GM21447 (cell line): ENCODE results near the gene ACTL7A.
"Not testable (repeated sequence)": the region's sequence is repeated elsewhere in the genome, so short reads cannot be mapped to it uniquely, and the experiment has no call there.

Experiments used
- ATAC-seq: cut with Tn5 transposase; IDR thresholded peaks from one replicate; pipeline ENCODE4 v1.9.1; 2021; ENCODE audit not compliant: unreplicated experiment

ACTL7A gene

GRCh38 chr9:108876425-108876824 lies 14.4 kb downstream of the ACTL7A start:
- no peak for ATAC-seq

GRCh38 chr9:108877524-108877923 lies 15.5 kb downstream of the ACTL7A start:
- ATAC-seq, result no peak

DNA sequence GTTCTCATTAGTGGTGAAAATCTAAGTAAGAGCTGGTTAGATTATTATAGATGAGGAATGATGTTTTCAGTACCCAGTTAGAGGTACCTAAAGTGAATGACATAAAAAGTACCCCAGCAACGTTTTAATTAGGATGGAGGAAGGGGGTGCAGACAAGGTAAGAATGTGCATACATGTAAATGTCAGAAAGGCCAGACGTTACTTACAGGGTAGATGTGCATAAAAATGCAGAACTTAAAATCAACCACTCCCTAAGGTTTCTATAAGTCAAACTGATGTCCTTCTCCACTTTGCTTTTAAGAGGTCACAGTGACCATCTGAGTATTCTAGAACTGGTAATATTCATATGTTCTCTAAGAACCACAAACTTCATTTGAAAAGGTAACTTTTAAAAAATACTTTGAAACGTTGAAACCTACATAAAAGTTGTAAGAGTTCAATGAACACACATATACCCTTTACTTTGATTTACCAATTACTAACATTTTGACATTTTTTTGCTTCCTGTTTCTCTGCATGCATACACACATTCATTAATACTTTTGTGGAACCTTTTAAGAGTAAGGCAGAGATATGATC lies 18.8 kb downstream of the ACTL7A start:
- no peak for ATAC-seq

- no peak for ATAC-seq
Measured at GRCh38 chr9:108882052-108882888, 20.2 kb downstream of the ACTL7A start.

DNA sequence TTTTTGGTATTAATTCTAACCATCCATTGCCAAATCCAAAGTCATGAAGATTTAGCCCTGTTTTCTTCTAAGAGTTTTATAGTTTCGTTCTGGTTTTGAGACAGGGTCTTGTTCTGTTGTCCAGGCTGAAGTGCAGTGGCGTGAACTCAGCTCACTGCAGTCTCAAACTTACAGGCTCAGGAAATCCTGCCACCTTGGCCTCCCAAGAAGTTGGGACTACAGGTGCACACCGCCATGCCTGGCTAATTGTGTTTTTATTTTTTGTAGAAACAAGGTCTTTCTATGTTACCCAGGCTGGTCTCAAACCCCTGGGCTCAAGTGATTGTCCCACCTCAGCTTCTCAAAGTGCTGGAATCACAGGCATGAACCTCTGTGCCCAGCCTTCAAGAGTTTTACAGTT lies 21.0 kb downstream of the ACTL7A start:
- no peak for ATAC-seq

DNA sequence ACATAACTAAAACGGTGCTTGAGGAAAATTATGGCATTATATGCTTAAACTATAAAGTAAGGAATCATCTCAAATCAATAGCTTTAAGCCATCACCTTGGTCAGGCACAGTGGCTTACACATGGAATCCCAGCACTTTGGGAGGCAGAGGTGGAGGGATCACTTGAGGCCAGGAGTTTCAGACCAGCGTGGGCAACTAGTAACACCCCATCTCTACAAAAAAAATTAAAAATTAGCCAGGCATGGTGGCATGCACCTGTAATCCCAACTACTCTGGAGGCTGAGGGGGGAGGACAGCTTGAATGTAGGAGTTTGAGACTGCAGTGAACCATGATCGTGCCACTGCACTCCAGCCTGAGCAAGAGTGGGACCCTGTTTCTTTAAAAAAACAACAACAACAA lies 22.6 kb downstream of the ACTL7A start:
- no peak for ATAC-seq

GRCh38 chr9:108885643-108886348 lies 23.7 kb downstream of the ACTL7A start:
- ATAC-seq, result peak; percentile 99

DNA sequence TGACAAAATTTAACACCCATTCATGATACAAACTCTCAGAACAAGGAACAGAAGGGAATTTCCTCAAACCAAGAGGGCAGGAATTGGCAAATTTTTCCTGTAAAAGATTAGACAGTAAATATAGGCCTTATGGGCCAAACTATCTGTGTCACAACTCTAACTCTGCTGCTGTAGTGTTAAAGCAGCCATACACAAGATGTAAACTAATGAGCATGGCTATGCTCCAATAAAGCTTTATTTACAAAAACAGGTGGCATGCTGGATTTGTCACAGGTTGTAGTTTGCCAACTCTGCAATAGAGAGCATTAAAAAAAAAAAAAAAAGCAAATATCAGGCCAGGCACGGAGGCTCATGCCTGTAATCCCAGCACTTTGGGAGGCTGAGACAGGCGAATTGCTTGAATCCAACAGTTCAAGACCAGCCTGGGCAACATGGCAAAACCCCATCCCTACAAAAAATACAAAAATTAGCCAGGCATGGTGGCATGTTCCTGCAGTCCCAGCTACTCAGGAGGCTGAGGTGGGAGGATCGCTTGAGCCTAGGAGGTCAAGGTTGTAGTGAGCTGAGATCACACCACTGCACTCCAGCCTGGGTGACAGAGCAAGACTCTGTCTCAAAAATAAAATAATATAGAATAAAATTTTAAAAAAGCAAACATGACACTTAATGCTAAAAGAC lies 24.7 kb downstream of the ACTL7A start:
- not testable (repeated sequence) for ATAC-seq

- ATAC-seq, result no peak
Measured at GRCh38 chr9:108889649-108890067, 27.6 kb downstream of the ACTL7A start.

DNA sequence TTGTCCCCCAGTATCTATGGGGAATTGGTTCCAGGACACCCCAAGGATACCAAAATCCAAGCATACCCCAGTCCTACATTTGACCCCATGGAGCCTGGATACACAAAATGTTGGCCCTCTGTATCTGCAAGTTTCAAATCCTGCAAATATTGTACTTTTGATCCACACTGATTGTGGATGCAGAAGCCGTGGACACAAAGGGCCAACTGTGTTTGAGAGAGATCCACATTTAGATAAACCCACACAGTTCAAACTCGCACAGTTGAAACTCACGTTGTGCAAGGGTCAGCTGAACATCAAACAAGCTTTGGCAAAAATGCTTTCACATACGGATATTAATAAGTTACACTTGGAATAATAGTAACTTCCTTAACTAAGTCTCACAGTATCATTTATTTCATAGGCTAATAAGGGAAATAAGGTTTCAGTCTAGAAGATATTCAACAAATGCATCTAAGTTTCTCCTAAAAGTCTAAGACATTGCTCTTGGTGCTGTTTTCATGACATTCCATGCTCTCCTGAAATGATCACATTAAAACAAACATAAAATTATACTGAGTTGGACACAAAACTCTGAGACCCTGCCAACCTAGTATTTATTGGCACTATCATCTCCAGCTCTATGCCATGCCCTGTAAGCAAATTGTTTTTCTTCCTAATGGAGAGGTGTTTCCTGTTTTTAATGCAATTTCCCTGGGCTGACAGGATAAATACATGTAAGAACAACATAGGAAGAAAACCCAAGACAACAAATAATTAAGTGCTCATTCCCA lies 32.3 kb downstream of the ACTL7A start:
- no peak for ATAC-seq

GRCh38 chr9:108897324-108898096 lies 35.4 kb downstream of the ACTL7A start:
- ATAC-seq, result no peak

DNA sequence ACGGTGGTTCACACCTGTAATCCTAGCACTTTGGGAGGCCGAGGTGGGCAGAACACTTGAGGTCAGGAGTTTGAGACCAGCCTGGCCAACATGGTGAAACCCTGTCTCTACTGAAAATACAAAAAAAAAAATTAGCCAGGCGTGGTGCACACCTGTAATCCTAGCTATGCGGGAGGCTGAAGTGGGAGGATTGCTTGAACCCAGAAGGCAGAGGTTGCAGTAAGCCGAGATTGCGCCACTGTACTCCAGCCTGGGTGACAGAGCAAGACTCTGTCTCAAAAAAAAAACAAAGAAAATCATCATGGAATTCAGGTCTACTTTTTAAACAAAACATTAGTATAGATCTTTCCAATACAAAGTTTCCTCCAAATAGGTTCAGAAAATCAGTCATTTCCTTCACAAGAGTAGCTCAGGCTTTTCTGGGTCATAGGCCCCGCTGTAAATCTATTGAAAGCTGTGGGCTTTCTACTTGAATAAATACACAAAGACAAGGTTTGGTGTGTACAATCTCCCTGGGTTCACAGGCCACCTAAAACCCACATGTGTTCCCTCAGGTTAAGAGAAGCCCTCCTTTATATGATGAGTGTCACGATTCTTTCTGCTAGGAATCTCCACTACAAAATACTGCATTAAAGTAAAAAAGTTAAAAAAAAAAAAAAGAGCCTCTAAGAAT lies 37.1 kb downstream of the ACTL7A start:
- not testable (repeated sequence) for ATAC-seq

DNA sequence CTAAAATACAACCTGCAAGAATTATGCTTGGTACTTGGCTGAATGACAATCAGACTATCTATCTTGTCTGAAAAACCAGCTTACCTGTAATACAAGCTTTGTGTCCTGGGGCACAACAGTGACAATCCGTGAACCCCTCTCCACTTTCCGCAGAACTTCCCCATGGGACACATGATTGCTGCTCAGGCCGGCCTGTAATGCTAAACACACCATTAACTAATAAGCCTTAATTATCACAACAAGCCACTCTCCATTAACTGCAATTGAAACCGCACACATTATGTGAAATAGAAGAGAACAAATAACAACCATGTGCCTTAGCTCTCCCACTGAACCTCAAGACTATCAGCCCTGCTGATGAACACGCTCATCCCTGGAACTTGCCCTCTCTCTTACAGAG lies 38.1 kb downstream of the ACTL7A start:
- no peak for ATAC-seq

DNA sequence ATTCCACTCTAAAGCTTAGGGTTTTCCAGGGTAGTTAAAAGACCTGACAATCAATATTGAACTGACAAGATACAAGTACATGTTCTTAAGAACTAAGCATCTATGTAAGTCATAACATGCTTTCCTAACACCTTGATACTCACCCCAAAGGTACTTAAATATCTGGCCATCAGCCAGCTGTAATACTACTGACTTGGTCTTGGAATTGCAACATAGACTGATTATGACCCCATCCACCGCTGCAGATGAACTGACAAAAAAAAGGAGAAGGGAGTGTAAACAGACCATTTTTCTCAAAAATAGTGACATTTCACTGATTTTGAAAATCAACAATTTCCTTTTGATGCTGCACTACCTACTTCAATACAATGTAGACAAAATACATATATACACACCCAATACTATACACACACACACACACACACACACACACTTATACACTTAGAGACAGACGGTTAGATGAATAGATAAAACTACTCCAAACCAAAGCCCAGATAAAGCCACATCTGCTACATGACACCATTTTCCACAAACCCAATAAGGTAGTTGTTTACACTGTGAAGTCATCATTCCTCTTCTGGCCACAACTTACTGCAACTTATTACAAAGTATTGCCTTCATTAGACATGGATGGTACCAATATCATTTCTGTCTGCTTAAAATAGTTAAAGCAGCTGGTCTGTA lies 41.5 kb downstream of the ACTL7A start:
- no peak for ATAC-seq

DNA sequence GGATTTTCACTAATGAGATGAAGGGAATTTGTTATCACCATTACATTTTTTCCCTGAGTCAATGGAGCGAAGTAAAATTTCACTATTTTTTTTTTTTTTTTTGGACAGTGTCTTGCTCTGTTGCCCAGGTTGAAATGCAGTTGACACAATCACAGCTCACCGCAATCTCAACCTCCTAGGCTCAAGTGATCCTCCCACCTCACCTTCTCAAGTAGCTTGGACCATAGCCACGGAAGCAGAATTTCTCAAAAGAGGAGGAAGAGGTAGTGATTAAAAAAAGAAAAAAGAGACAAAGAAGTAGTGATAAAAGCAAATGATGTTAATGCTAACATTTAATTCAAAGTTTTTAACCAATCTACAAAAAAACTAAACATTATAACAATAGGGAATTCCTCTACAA lies 42.1 kb downstream of the ACTL7A start:
- no peak for ATAC-seq

DNA sequence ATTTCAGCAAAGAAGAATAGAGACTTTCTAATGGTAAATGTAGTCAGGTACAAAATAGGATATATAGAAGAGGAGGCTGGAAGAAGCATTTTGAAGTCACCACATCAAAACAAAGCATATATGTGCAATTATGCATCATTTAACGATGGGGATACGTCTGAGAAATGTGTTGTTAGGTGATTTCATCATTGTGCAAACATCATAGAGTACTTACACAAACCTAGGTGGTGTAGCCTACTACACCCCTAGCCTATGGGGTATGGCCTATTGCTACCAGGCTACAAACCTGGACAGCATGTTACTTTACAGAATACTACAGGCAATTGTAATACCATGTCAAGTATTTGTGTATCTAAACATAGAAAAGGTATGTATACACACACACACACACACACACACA lies 43.4 kb downstream of the ACTL7A start:
- no peak for ATAC-seq

DNA sequence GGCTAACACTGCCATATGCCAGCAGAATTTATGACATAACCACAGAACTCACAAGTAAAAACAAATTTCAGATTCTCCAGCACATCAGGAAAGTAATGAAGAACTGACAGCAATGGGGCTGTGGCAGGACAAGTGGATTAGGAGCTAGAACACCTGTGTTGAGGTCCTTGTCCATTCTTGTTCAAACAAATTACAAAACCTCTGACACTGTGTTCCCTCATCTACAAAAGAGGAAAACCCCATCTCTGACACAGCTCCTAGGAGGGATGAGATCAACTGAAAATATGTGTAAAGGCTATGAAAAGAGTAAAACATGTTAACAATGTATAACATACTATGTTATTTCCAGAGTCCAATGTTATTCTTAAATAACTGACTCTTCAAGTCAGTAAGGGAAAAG lies 48.3 kb downstream of the ACTL7A start:
- no peak for ATAC-seq

DNA sequence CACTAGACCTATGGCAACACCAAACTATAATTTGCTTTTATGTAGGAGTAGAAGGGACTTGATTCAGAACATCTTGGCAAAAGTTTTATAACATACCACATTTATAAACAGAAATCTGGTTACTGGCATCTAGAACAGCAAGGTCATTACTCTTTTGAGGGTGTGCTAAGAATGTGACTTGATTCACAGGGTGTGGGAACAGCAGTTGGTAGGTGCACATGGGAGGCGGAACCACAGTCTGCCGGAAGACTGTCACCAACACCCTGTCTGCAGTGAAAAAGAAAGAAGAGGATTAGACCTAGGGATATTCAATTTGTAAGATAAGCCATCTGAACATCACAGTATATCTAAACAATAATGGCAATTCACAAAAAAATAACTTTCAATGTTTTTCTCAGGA lies 48.8 kb downstream of the ACTL7A start:
- ATAC-seq, result no peak

DNA sequence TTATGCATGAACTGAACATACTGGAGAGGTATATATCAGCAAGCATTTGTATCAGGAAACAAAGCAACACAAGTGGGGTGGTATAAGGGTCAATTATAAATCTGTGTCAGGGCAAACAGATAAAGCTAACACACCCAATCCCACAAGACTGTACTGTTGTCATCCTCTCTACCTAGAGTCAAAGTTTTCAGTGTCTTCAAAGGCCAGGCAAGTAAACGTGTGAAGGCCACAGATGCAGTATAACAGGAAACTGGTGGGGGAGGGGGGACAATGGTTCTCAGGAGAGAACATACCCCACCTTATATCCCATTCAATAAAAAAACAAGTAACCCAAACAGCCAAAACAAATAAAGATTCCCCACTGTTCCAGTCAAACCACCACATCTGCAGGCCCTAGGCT lies 49.8 kb downstream of the ACTL7A start:
- no peak for ATAC-seq
